ENCODE results near the gene RBP4.

RBP4 gene

GRCh38 chr10:93597075-93597599 lies 3.9 kb downstream of the RBP4 start:
- no peak for TF ChIP-seq CTCF (IDR thresholded peaks at IDR 0.05; ENCODE audit: low read depth, low read length, missing control alignments)
- no peak for DNase-seq (ENCODE audit: low read depth)
- no peak overlapping the region for H3K4me3 ChIP-seq (ENCODE audit: low read depth, low read length)

GRCh38 chr10:93596539-93596938 lies 4.5 kb downstream of the RBP4 start:
- TF ChIP-seq CTCF (IDR thresholded peaks at IDR 0.05; ENCODE audit: low read depth, low read length, missing control alignments) = peak; percentile 19
- no peak overlapping the region for H3K4me3 ChIP-seq (ENCODE audit: low read depth, low read length)
- DNase-seq (ENCODE audit: low read depth) = no peak

- DNase-seq (ENCODE audit: low read depth) = no peak
- no peak overlapping the region for H3K4me3 ChIP-seq (ENCODE audit: low read depth, low read length)
- no peak for TF ChIP-seq CTCF (IDR thresholded peaks at IDR 0.05; ENCODE audit: low read depth, low read length, missing control alignments)
These were observed 5.5 kb downstream of the RBP4 start for GRCh38 chr10:93595378-93596161.

- no peak overlapping the region for H3K4me3 ChIP-seq (ENCODE audit: low read depth, low read length)
- TF ChIP-seq CTCF (IDR thresholded peaks at IDR 0.05; ENCODE audit: low read depth, low read length, missing control alignments) = no peak
- DNase-seq (ENCODE audit: low read depth) = no peak
These were observed 6.5 kb downstream of the RBP4 start for GRCh38 chr10:93594518-93594917.

- DNase-seq (ENCODE audit: low read depth) = no peak
- no peak for TF ChIP-seq CTCF (IDR thresholded peaks at IDR 0.05; ENCODE audit: low read depth, low read length, missing control alignments)
- no peak overlapping the region for H3K4me3 ChIP-seq (ENCODE audit: low read depth, low read length)
These were observed 7.3 kb downstream of the RBP4 start for GRCh38 chr10:93593749-93594148.

GRCh38 chr10:93593254-93593653 lies 7.8 kb downstream of the RBP4 start:
- TF ChIP-seq CTCF (IDR thresholded peaks at IDR 0.05; ENCODE audit: low read depth, low read length, missing control alignments) = no peak
- H3K4me3 ChIP-seq (ENCODE audit: low read depth, low read length) = no peak overlapping the region
- no peak for DNase-seq (ENCODE audit: low read depth)
